COLO668 (cell line): ENCODE data around the gene PGBD1.
A peak's percentile ranks its signal among the peaks of the same experiment; 100 is the strongest.

Experiments
- DNase-seq: peaks from one replicate; lab custom pipeline; 2025; ENCODE audit not compliant: unreplicated experiment; lab: John Stamatoyannopoulos, UW

The PGBD1 gene

GRCh38 chr6:28335040-28335563 is 53.7 kb downstream of the PGBD1 start:
- no peak for DNase-seq

GRCh38 chr6:28335564-28336283 is 54.4 kb downstream of the PGBD1 start, which contains the start of gene ZSCAN31:
Gene ZSCAN31, minus strand, starts transcription at chr6:28336148. Its CDS starts 6,465 bp downstream, at chr6:28329683.
- peak; percentile 73 for DNase-seq

GRCh38 chr6:28336284-28337120 is 55.1 kb downstream of the PGBD1 start:
- peak; percentile 36 for DNase-seq

- no peak for DNase-seq
Measured at GRCh38 chr6:28337121-28337520, 55.7 kb downstream of the PGBD1 start.

- DNase-seq = no peak
Measured at GRCh38 chr6:28340310-28341095, 59.1 kb downstream of the PGBD1 start.

DNA sequence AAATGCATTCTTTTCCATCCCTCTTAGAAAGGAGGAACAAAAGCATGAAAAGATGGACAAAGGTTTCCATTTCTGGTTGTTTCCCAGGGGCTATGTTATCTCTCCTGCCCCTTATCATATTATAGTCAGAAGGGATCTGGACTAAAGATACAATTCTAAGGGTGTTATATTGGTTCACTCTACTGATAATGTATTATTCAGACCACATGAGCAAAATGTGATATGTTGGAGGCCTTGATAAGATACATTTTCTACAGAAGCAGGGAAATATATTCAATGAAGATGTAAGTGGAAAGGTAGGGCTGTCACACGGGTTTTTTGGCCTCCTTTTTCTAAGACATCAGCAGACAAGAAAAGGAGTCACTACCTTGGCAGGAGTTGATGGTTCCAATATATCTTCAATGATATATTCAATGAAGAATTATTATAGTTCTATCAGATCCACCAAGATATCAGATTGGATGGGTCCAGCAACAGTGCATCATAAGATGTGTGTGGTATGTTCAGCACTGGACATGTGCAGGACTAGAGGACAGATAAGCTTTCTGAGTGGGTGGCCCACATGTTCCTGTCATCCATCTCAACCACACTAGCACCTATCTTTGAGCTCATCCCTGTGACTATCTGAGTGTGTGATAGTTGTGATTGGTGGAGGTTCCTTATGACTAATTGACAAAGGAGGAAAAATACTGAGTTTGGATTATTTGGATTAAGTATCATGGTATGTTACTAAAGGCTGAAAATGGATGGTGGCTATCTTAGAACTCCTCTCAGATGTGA is 62.7 kb downstream of the PGBD1 start:
- DNase-seq = no peak

DNA sequence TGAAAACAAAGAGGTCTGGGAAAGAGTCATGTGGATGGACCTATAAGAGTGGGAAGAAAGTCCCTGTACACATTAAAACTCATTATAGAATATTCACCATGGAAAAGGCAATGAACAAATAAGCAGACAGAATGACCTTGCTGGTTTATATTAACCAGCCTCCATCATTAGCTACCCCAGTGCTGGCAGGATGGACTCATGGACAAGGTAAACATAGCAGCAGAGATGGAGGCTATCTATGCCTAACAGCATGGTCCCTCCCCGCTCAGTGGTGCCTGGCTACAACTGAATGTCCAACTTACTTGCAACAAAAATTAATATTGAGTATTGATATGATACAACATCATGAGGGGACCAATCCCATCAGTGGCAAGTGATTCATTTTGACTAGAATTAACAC is 63.8 kb downstream of the PGBD1 start:
- no peak for DNase-seq

GRCh38 chr6:28347119-28347518 is 65.7 kb downstream of the PGBD1 start:
- DNase-seq = no peak

DNA sequence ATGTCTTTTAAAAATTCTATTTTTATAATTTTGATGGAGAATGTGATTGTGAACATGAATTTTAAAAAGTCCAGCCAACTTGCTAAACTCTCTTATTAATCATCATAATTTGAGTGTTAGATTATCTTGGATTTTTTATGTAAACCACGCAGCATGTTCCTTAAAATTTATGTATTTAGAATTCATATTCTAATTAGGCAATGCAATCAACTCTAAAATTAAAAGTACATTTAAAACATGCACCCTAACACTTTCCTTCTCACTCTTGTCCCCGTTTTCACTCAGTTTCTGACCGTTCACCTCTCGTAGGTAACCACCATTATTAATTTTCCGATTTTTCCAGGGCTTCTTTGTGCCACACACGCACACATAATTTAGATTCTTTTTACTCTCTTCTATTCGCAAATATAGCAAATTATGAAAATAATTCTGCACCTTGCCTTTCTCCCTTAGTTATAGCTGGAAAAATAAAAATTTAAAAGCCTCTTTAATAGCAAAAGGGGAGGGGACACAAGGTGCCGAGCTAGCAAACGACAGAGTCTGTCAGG is 68.0 kb downstream of the PGBD1 start:
- no peak for DNase-seq

DNA sequence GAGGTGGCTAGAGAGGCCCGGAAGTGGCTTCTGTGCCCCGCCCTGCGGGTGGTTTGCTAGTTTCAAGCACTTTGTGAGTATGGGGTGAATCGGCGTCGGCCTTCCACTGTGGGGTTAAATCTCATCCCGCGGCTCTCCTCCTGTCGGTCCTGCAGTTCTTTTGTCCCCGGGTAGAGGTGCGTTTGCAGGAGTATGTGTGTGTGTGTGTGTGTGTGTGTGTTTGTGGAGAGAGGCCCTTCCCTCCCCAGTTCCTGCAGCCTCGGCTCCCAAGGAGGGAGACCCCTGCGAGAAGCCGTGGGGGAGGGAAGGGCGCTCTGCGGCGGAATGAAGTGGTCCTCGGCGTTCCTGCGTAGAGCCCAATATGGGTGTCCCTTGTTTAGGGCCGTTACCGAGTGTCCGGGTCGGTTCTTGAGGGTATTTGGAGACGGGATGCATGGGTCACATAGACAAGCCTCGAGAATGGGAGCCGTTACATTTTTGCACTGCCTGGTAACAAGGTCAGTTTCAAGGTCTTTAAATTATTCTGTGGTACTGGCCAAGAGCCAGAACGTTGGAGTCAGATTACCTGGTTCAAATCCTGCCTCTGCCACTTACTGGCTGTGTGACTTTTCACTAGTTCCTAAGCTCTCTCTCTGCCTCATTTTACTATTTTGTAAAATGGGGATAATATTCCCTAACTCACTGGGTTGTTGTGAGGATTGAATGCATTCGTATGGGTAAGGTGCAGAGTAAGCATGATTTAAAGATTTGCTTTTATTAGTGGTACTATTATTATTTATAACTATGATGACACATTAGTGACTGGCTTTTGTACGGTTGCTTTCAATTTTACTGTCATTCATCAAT is 68.7 kb downstream of the PGBD1 start, which contains the start of gene ZKSCAN3:
Gene ZKSCAN3, plus strand, starts transcription at position 56 of the 846 bp plus-strand sequence. CDS start 9,640 bp downstream, outside the sequence.
- peak; percentile 78 for DNase-seq

DNA sequence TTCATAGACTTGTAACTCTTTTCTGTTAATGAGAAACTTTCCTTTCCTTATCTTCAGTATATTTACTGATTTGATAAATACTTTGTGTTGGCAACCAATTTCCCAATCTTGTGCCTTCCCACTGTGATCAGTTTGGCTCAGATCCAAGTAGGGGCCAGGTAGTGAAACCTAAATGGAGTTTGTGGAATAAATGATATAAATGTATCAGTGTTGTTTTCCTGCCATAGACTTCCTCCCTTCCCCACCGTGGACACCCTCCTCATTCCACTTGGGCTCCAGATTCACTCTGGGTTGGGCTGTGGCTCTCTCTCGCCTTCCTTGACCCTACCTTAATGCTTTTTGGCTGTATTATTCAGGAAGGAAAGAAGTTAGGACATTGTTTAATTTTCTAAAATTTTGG is 69.7 kb downstream of the PGBD1 start:
- DNase-seq = no peak

GRCh38 chr6:28351493-28351925 is 70.1 kb downstream of the PGBD1 start:
- DNase-seq = no peak
